Neural cell (in vitro differentiated cells): ENCODE data around the gene DNAH10. TPM values are rescaled to one million over a fixed set of nuclear protein-coding genes. Genes with fewer than 3 reads are reported as not detected.

ENCODE experiments used
- H2AFZ ChIP-seq: fragments of 200-600, 300-800 bp; sonication (generic), shearing (Covaris generic); 2 replicates; pipeline ENCODE4 v1.6.0; 2014; ENCODE audit warnings: low read depth, mild to moderate bottlenecking, antibody characterized with exemption, low read length, moderate library complexity
- H3F3A ChIP-seq: fragments of 200-600 bp; shearing (Covaris generic); 2 replicates; pipeline ENCODE4 v1.6.1; 2016; ENCODE audit warnings: mild to moderate bottlenecking, moderate library complexity, mixed read lengths, antibody characterized with exemption, low read length; ENCODE audit not compliant: insufficient read depth, poor library complexity, severe bottlenecking
- H3K27ac ChIP-seq: fragments of 200-600, 300-800 bp; sonication (generic), shearing (Covaris generic); 2 replicates; pipeline ENCODE4 v1.5.1; 2014; ENCODE audit warnings: mild to moderate bottlenecking, low read length, moderate library complexity
- H3K27me3 ChIP-seq: fragments of 300-800, 200-600 bp; sonication (generic), shearing (Covaris generic); 2 replicates; pipeline ENCODE4 v1.6.0; 2014; ENCODE audit warnings: mild to moderate bottlenecking, low read depth, low read length, moderate library complexity; ENCODE audit not compliant: insufficient read depth
- H3K36me3 ChIP-seq: fragments of 300-800, 200-600 bp; sonication (generic), shearing (Covaris generic); 2 replicates; pipeline ENCODE4 v1.5.1; 2014; ENCODE audit warnings: mild to moderate bottlenecking, antibody characterized with exemption, low read length, moderate library complexity; ENCODE audit not compliant: insufficient read depth
- H3K4me2 ChIP-seq: fragments of 300-800, 200-600 bp; sonication (generic), shearing (Covaris generic); 2 replicates; pipeline ENCODE4 v1.6.0; 2014; ENCODE audit warnings: mild to moderate bottlenecking, low read length
- H3K4me3 ChIP-seq: fragments of 300-800, 200-600 bp; sonication (generic), shearing (Covaris generic); 2 replicates; pipeline ENCODE4 v1.5.1; 2014; ENCODE audit warnings: mild to moderate bottlenecking, low read length, moderate library complexity
- H3K79me2 ChIP-seq: fragments of 200-600 bp; shearing (Covaris generic); replicated peaks from 2 replicates; pipeline ENCODE4 v1.6.0; 2014; ENCODE audit warnings: mild to moderate bottlenecking, low read length, moderate library complexity; ENCODE audit not compliant: insufficient read depth
- H3K9ac ChIP-seq: fragments of 300-800, 200-600 bp; sonication (generic), shearing (Covaris generic); 2 replicates; pipeline ENCODE4 v1.6.1; 2016; ENCODE audit warnings: mild to moderate bottlenecking, low read length, mixed read lengths
- H3K9me2 ChIP-seq: fragments of 200-600 bp; shearing (Covaris generic); 2 replicates; pipeline ENCODE4 v1.6.1; 2016; ENCODE audit warnings: mild to moderate bottlenecking, low read length, mixed read lengths; ENCODE audit not compliant: insufficient read depth
- H3K9me3 ChIP-seq: fragments of 200-600, 300-800 bp; sonication (generic), shearing (Covaris generic); 2 replicates; pipeline ENCODE4 v1.6.1; 2016; ENCODE audit warnings: mild to moderate bottlenecking, mixed run types, low read length, moderate library complexity, mixed read lengths
- H4K20me1 ChIP-seq: fragments of 200-600 bp; shearing (Covaris generic); 2 replicates; pipeline ENCODE4 v1.6.1; 2016; ENCODE audit warnings: mild to moderate bottlenecking, mixed run types; ENCODE audit not compliant: insufficient read depth
- CTCF ChIP-seq: fragments of 450-650 bp; IDR thresholded peaks from 2 replicates; pipeline ENCODE4 v1.5.1; 2014; ENCODE audit warnings: antibody characterized with exemption, mild to moderate bottlenecking, moderate library complexity; ENCODE audit not compliant: poor library complexity, severe bottlenecking
- EP300 ChIP-seq: fragments of 450-650 bp; conservative IDR thresholded peaks from 2 replicates; pipeline ENCODE4 v1.6.1; 2014; ENCODE audit warnings: antibody characterized with exemption, mild to moderate bottlenecking, moderate library complexity; ENCODE audit not compliant: poor library complexity, severe bottlenecking
- EZH2 ChIP-seq: fragments of 200-600, 300-800 bp; shearing (Covaris generic), sonication (generic); IDR thresholded peaks from 2 replicates; pipeline ENCODE4 v1.6.1; 2014; ENCODE audit warnings: antibody characterized with exemption, low read length, borderline replicate concordance, mild to moderate bottlenecking; ENCODE audit not compliant: insufficient read depth, poor library complexity, severe bottlenecking
- MXI1 ChIP-seq: fragments of 450-650 bp; conservative IDR thresholded peaks from 2 replicates; pipeline ENCODE4 v1.6.1; 2014; ENCODE audit warnings: antibody characterized with exemption, mild to moderate bottlenecking; ENCODE audit not compliant: poor library complexity, severe bottlenecking
- POLR2AphosphoS5 ChIP-seq: IDR thresholded peaks from 2 replicates; pipeline ENCODE4 v1.6.1; 2012
- RAD21 ChIP-seq: fragments of 450-650 bp; conservative IDR thresholded peaks from 2 replicates; pipeline ENCODE4 v1.6.1; 2014; ENCODE audit warnings: antibody characterized with exemption, mild to moderate bottlenecking, moderate library complexity
- REST ChIP-seq: IDR thresholded peaks from 2 replicates; pipeline ENCODE4 v1.6.1; 2012; ENCODE audit warnings: borderline replicate concordance
- SMC3 ChIP-seq: fragments of 450-650 bp; conservative IDR thresholded peaks from 2 replicates; pipeline ENCODE4 v1.6.1; 2014; ENCODE audit warnings: antibody characterized with exemption, mild to moderate bottlenecking, moderate library complexity; ENCODE audit not compliant: poor library complexity
- TAF1 ChIP-seq: IDR thresholded peaks from 2 replicates; pipeline ENCODE4 v1.6.1; 2012; ENCODE audit warnings: low read depth
- polyA plus RNA-seq: library from polyadenylated mRNA; depleted of rRNA; stranded (reverse); fragments of >200 nt; gene quantifications from 2 replicates; pipeline ENCODE4 v1.2.3, GENCODE V29; 2014

Gene DNAH10
- polyA plus RNA-seq, 1 donor from 2014 or later = 1.9 TPM

- H3K27ac ChIP-seq = no peak overlapping the region
- no peaks in the 10 kb centered on the region for H3F3A ChIP-seq
- H3K4me3 ChIP-seq = no peak overlapping the region
- H3K9me2 ChIP-seq = no peaks in the 10 kb centered on the region
- no peak overlapping the region for H3K4me2 ChIP-seq
- H4K20me1 ChIP-seq = no peaks in the 10 kb centered on the region
- H2AFZ ChIP-seq = no peak overlapping the region
- H3K79me2 ChIP-seq = no peaks in the 10 kb centered on the region
- H3K27me3 ChIP-seq = no peaks in the 10 kb centered on the region
- H3K9ac ChIP-seq = no peak overlapping the region
- H3K36me3 ChIP-seq = no peaks in the 10 kb centered on the region
- H3K9me3 ChIP-seq = no peaks in the 10 kb centered on the region
- no peak for TF ChIP-seq CTCF
- no peak for TF ChIP-seq POLR2AphosphoS5
- no peak for TF ChIP-seq EZH2
- TF ChIP-seq EP300 = no peak
- no peak for TF ChIP-seq RAD21
- no peak for TF ChIP-seq REST
- TF ChIP-seq MXI1 = no peak
- no peak for TF ChIP-seq TAF1
- no peak for TF ChIP-seq SMC3
Measured at GRCh38 chr12:123779551-123779950, 17.4 kb downstream of the DNAH10 start.

GRCh38 chr12:123782997-123783792 is 21.1 kb downstream of the DNAH10 start:
- H3K9ac ChIP-seq = no peak overlapping the region
- no peak overlapping the region for H3K27ac ChIP-seq

More at GRCh38 chr12:123782997-123783792, 21.1 kb downstream of the DNAH10 start:
- Histone ChIP-seq H2AFZ (no peak overlapping the region), H3K79me2 (no peaks in the 10 kb centered on the region), H3F3A (no peaks in the 10 kb centered on the region), H4K20me1 (no peaks in the 10 kb centered on the region), H3K36me3 (no peaks in the 10 kb centered on the region), H3K4me3 (no peak overlapping the region), H3K9me2 (no peaks in the 10 kb centered on the region), H3K4me2 (no peak overlapping the region), H3K27me3 (no peaks in the 10 kb centered on the region), H3K9me3 (no peaks in the 10 kb centered on the region)
- TF ChIP-seq REST = no peak
- no peak for TF ChIP-seq POLR2AphosphoS5
